Activated CD4-positive, alpha-beta T cell treated with anti-CD3 and anti-CD28 coated beads for 48 hours (primary cell): ENCODE measurements around the gene MTFR1L.
"Not testable (repeated sequence)": the region's sequence is repeated elsewhere in the genome, so short reads cannot be mapped to it uniquely, and the experiment has no call there.

Experiments
- DNase-seq: peaks from one replicate; pipeline ENCODE4 v3.0.0-alpha.2; 2020

Gene MTFR1L

GRCh38 chr1:25829046-25829445 lies 9.3 kb downstream of the MTFR1L start:
- DNase-seq = no peak

GRCh38 chr1:25831569-25832196 lies 11.9 kb downstream of the MTFR1L start:
- DNase-seq = no peak

- no peak for DNase-seq
Measured at GRCh38 chr1:25832336-25833037, 12.7 kb downstream of the MTFR1L start.

GRCh38 chr1:25833158-25833557 lies 13.4 kb downstream of the MTFR1L start:
- DNase-seq = no peak

GRCh38 chr1:25834894-25835293 lies 15.1 kb downstream of the MTFR1L start:
- DNase-seq = no peak

GRCh38 chr1:25836695-25837094 lies 16.9 kb downstream of the MTFR1L start:
- DNase-seq = no peak

- no peak for DNase-seq
Measured at GRCh38 chr1:25837262-25837875, 17.6 kb downstream of the MTFR1L start.

GRCh38 chr1:25839808-25840207 lies 20.1 kb downstream of the MTFR1L start:
- not testable (repeated sequence) for DNase-seq

GRCh38 chr1:25843483-25843882 lies 23.7 kb downstream of the MTFR1L start:
- no peak for DNase-seq

- DNase-seq = no peak
Measured at GRCh38 chr1:25844536-25845337, 25.0 kb downstream of the MTFR1L start.

GRCh38 chr1:25845664-25846063 lies 25.9 kb downstream of the MTFR1L start:
- DNase-seq = no peak

- DNase-seq = no peak
Measured at GRCh38 chr1:25847929-25848328, 28.2 kb downstream of the MTFR1L start.

- DNase-seq = no peak
Measured at GRCh38 chr1:25848531-25848930, 28.8 kb downstream of the MTFR1L start.

GRCh38 chr1:25854554-25854953 lies 34.8 kb downstream of the MTFR1L start:
- no peak for DNase-seq

GRCh38 chr1:25856856-25857255 lies 37.1 kb downstream of the MTFR1L start:
- no peak for DNase-seq

GRCh38 chr1:25858494-25858893 lies 38.7 kb downstream of the MTFR1L start:
- no peak for DNase-seq

- peak; percentile 95 for DNase-seq
Measured at GRCh38 chr1:25858906-25859789, 39.4 kb downstream of the MTFR1L start, which contains the start of gene AUNIP. TSS of gene AUNIP (minus strand) at chr1:25859457. CDS start at chr1:25859357, 100 bp downstream.

- DNase-seq = no peak
Measured at GRCh38 chr1:25861316-25862286, 41.8 kb downstream of the MTFR1L start.

- no peak for DNase-seq
Measured at GRCh38 chr1:25862785-25863485, 43.2 kb downstream of the MTFR1L start.
